Panc1 (cell line): ENCODE measurements around the gene CDH13. TPM values are rescaled to one million over a fixed set of nuclear protein-coding genes. Genes with fewer than 3 reads are reported as not detected.

Experiments used
- ATAC-seq: fragments of 200-7000 bp; cut with Tn5 transposase; 2 replicates; pipeline ENCODE4 v1.9.1; 2020; ENCODE audit warnings: mild to moderate bottlenecking, moderate library complexity
- BruUV-seq: library from RNA; stranded (reverse); fragments of 400-500 nt; replicated peaks from 2 replicates; lab custom pipeline; 2021; lab: Mats Ljungman, UMichigan
- CTCF ChIA-PET: fragments of 300-600 bp; sonication (Branson Sonifier 250); formaldehyde crosslinking; loops from one replicate; lab custom pipeline; 2022; ENCODE audit warnings: antibody characterized with exemption; lab: Charles Lee
- POLR2A ChIA-PET: fragments of 300-600 bp; sonication (Branson Sonifier 250); formaldehyde crosslinking; loops from one replicate; lab custom pipeline; 2022; ENCODE audit warnings: antibody characterized with exemption; lab: Charles Lee
- DNase-seq: peaks from one replicate; pipeline ENCODE4 v3.0.0-alpha.2; 2010; ENCODE audit warnings: low read depth, low spot score
- H3K27ac ChIP-seq: 2 replicates; pipeline ENCODE4 v1.5.1; 2011; ENCODE audit warnings: mild to moderate bottlenecking, low read length, inconsistent platforms
- H3K27me3 ChIP-seq: fragments of 200-500 bp; sonication (Bioruptor generic); 2 replicates; pipeline ENCODE4 v1.6.0; 2014; ENCODE audit warnings: low read length, inconsistent platforms; ENCODE audit not compliant: control insufficient read depth, insufficient read depth
- H3K36me3 ChIP-seq: fragments of 200-500 bp; sonication (Bioruptor generic); 2 replicates; pipeline ENCODE4 v1.5.1; 2014; ENCODE audit warnings: inconsistent platforms, mild to moderate bottlenecking, low read length, moderate library complexity; ENCODE audit not compliant: control insufficient read depth, insufficient read depth
- H3K4me1 ChIP-seq: 2 replicates; pipeline ENCODE4 v1.5.1; 2011; ENCODE audit warnings: inconsistent platforms, mild to moderate bottlenecking, low read length, moderate library complexity; ENCODE audit not compliant: control insufficient read depth, insufficient read depth
- H3K4me3 ChIP-seq, 2 experiments: 2 replicates each; pipeline ENCODE4 v1.5.1; 2011 to 2012; ENCODE audit warnings: low read depth in 2 of 2, low read length in 2 of 2, mild to moderate bottlenecking in 2 of 2, inconsistent platforms in 1 of 2, moderate library complexity in 1 of 2
- H3K9me3 ChIP-seq: fragments of 200-500 bp; sonication (Bioruptor generic); 2 replicates; pipeline ENCODE4 v1.5.1; 2014; ENCODE audit warnings: low read depth, mild to moderate bottlenecking, inconsistent platforms, low read length, moderate library complexity; ENCODE audit not compliant: control insufficient read depth, insufficient read depth
- POLR2AphosphoS5 ChIP-seq: IDR thresholded peaks from 2 replicates; pipeline ENCODE4 v1.6.1; 2012; ENCODE audit warnings: mild to moderate bottlenecking, low read depth, low read length, moderate library complexity
- SIN3A ChIP-seq: IDR thresholded peaks from 2 replicates; pipeline ENCODE4 v1.6.1; 2012; ENCODE audit warnings: low read depth, mild to moderate bottlenecking, low read length, moderate library complexity, borderline replicate concordance; ENCODE audit not compliant: insufficient read depth
- TCF7L2 ChIP-seq: IDR thresholded peaks from 2 replicates; pipeline ENCODE4 v1.6.1; 2011; ENCODE audit warnings: mild to moderate bottlenecking, low read depth, low read length, inconsistent platforms
- in situ Hi-C: cut with HindIII; loops from 2 replicates; pipeline ENCODE4 v1.10.0; 2016; ENCODE audit warnings: low sequenced_read_pairs, low pct_unique_long_range_greater_than_20kb
- intact Hi-C: fragments of 100-400 bp; cut with micrococcal nuclease; formaldehyde crosslinking; loops from one replicate; pipeline ENCODE4 v1.10.0; 2022; ENCODE audit not compliant: unreplicated experiment
- total RNA-seq: library from RNA; stranded (reverse); gene quantifications from one replicate; pipeline ENCODE4 v1.2.1, GENCODE V29; 2021; ENCODE audit not compliant: unreplicated experiment
- TF ChIP-seq, protein P1 (sequence below), 2 experiments: IDR thresholded peaks; 2 replicates each; pipeline ENCODE4 v1.6.1; 2011 to 2012; ENCODE audit warnings: low read depth in 2 of 2, control low read depth in 1 of 2, low read length in 1 of 2, mild to moderate bottlenecking in 1 of 2, moderate library complexity in 1 of 2; ENCODE audit not compliant: insufficient read depth in 1 of 2
- TF ChIP-seq, protein P2 (sequence below): fragments of 450-650 bp; IDR thresholded peaks from 2 replicates; pipeline ENCODE4 v1.5.1; 2017; ENCODE audit warnings: mild to moderate bottlenecking

The CDH13 gene
- total RNA-seq, 1 experiment from 2014 or later: not detected

DNA sequence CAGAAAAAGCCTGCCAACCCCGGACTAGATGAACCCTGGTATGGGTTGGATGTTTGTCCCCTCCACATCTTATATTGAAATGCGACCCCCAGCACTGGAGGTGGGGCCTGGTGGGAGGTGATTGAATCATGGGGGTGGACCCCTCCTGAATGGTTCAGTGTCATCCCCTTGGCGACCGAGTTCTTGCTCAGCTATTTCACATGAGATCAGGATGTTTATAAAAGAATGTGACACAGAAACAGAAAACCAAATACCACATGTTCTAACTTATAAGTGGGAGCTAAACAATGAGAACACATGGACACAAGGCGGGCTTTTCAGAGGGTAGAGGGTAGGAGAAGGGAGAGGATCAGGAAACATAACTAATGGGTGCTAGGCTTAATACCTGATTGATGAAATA is 605.0 kb downstream of the CDH13 start:
- TF ChIP-seq SIN3A (no peak), POLR2AphosphoS5 (no peak), TCF7L2 (no peak)
- TF ChIP-seq, protein P1, sequence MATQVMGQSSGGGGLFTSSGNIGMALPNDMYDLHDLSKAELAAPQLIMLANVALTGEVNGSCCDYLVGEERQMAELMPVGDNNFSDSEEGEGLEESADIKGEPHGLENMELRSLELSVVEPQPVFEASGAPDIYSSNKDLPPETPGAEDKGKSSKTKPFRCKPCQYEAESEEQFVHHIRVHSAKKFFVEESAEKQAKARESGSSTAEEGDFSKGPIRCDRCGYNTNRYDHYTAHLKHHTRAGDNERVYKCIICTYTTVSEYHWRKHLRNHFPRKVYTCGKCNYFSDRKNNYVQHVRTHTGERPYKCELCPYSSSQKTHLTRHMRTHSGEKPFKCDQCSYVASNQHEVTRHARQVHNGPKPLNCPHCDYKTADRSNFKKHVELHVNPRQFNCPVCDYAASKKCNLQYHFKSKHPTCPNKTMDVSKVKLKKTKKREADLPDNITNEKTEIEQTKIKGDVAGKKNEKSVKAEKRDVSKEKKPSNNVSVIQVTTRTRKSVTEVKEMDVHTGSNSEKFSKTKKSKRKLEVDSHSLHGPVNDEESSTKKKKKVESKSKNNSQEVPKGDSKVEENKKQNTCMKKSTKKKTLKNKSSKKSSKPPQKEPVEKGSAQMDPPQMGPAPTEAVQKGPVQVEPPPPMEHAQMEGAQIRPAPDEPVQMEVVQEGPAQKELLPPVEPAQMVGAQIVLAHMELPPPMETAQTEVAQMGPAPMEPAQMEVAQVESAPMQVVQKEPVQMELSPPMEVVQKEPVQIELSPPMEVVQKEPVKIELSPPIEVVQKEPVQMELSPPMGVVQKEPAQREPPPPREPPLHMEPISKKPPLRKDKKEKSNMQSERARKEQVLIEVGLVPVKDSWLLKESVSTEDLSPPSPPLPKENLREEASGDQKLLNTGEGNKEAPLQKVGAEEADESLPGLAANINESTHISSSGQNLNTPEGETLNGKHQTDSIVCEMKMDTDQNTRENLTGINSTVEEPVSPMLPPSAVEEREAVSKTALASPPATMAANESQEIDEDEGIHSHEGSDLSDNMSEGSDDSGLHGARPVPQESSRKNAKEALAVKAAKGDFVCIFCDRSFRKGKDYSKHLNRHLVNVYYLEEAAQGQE (IDR thresholded peaks at IDR 0.05; ENCODE audit: insufficient read depth in 1 of 2, low read depth in 2 of 2, low read length in 1 of 2): no peak
- TF ChIP-seq, protein P2, sequence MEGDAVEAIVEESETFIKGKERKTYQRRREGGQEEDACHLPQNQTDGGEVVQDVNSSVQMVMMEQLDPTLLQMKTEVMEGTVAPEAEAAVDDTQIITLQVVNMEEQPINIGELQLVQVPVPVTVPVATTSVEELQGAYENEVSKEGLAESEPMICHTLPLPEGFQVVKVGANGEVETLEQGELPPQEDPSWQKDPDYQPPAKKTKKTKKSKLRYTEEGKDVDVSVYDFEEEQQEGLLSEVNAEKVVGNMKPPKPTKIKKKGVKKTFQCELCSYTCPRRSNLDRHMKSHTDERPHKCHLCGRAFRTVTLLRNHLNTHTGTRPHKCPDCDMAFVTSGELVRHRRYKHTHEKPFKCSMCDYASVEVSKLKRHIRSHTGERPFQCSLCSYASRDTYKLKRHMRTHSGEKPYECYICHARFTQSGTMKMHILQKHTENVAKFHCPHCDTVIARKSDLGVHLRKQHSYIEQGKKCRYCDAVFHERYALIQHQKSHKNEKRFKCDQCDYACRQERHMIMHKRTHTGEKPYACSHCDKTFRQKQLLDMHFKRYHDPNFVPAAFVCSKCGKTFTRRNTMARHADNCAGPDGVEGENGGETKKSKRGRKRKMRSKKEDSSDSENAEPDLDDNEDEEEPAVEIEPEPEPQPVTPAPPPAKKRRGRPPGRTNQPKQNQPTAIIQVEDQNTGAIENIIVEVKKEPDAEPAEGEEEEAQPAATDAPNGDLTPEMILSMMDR: no peak
- in situ Hi-C loops (no loop called here), intact Hi-C loops (no loop called here)
- H3K27ac ChIP-seq: no peak overlapping the region
- CTCF ChIA-PET: no interaction called here
- POLR2A ChIA-PET: no interaction called here
- DNase-seq (no peak), ATAC-seq (no peak)
- no peaks in the 10 kb centered on the region for H3K9me3 ChIP-seq
- no TSS peak for BruUV-seq
- H3K4me3 ChIP-seq: no peak overlapping the region
- H3K36me3 ChIP-seq: no peaks in the 10 kb centered on the region
- no peaks in the 10 kb centered on the region for H3K4me1 ChIP-seq
- H3K27me3 ChIP-seq: no peaks in the 10 kb centered on the region

DNA sequence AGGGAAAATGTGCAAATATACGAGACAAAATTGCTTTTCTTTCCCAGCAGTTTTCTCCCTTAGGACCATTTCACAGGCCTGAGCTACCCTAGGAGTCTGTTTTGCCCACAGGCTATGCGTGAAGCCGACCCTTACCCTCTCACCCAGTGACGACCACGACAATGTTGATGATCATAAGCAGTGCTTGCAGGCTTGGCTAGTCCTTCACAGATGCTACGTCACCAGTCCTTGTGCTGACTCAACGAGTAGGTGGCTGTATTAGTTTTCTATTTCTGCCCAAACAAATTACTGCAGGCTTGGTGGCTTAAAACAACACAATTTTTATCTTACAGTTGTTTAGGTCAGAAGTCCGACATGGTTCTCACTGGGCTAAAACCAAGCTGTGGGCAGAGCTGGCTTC is 606.4 kb downstream of the CDH13 start:
- POLR2A ChIA-PET: no interaction called here
- Histone ChIP-seq H3K36me3 (no peaks in the 10 kb centered on the region), H3K4me1 (no peaks in the 10 kb centered on the region), H3K27me3 (no peaks in the 10 kb centered on the region), H3K9me3 (no peaks in the 10 kb centered on the region), H3K4me3 (no peak overlapping the region), H3K27ac (no peak overlapping the region)
- ATAC-seq: no peak
- no peak for DNase-seq
- intact Hi-C loops (no loop called here), in situ Hi-C loops (no loop called here)
- no TSS peak for BruUV-seq
- TF ChIP-seq, protein P1 (IDR thresholded peaks at IDR 0.05; ENCODE audit: insufficient read depth in 1 of 2, low read depth in 2 of 2, low read length in 1 of 2): no peak
- TF ChIP-seq TCF7L2: no peak
- TF ChIP-seq SIN3A: no peak
- no peak for TF ChIP-seq POLR2AphosphoS5
- TF ChIP-seq, protein P2: no peak
- CTCF ChIA-PET: no interaction called here
